Measurements from ENCODE around the gene SLC29A2.

The SLC29A2 gene

GRCh38 chr11:66371627-66372415, at the start of gene SLC29A2:
Gene SLC29A2 (minus strand): TSS chr11:66371760. CDS start chr11:66371591, 169 bp downstream.
- peak; percentile 71 to 76 for DNase-seq (ENCODE audit: extremely low read depth in 1 of 2, low read depth in 1 of 2)

GRCh38 chr11:66420671-66421476, 49.3 kb upstream of the SLC29A2 start, which contains the start of gene NPAS4:
Gene NPAS4 (plus strand): TSS chr11:66421035. CDS start chr11:66421180, 145 bp downstream.
- no peak for DNase-seq (ENCODE audit: extremely low read depth in 1 of 2, low read depth in 1 of 2)

- no peak for DNase-seq (ENCODE audit: extremely low read depth in 1 of 2, low read depth in 1 of 2)
Observed at GRCh38 chr11:66419825-66420224, 48.3 kb upstream of the SLC29A2 start.

- DNase-seq (ENCODE audit: extremely low read depth in 1 of 2, low read depth in 1 of 2) = no peak
Observed at GRCh38 chr11:66418986-66419308, 47.4 kb upstream of the SLC29A2 start.

- DNase-seq (ENCODE audit: extremely low read depth in 1 of 2, low read depth in 1 of 2) = peak; percentile 58 to 79
Observed at GRCh38 chr11:66418168-66418985, 46.8 kb upstream of the SLC29A2 start.

GRCh38 chr11:66417000-66417399, 45.4 kb upstream of the SLC29A2 start:
- peak in 1 of 2 donors; percentile 14 for DNase-seq (ENCODE audit: extremely low read depth in 1 of 2, low read depth in 1 of 2)

GRCh38 chr11:66415423-66415822, 43.9 kb upstream of the SLC29A2 start:
- DNase-seq (ENCODE audit: extremely low read depth in 1 of 2, low read depth in 1 of 2) = no peak

GRCh38 chr11:66414120-66414934, 42.8 kb upstream of the SLC29A2 start:
- no peak for DNase-seq (ENCODE audit: extremely low read depth in 1 of 2, low read depth in 1 of 2)

GRCh38 chr11:66413167-66413566, 41.6 kb upstream of the SLC29A2 start:
- DNase-seq (ENCODE audit: extremely low read depth in 1 of 2, low read depth in 1 of 2) = no peak

GRCh38 chr11:66412110-66412509, 40.5 kb upstream of the SLC29A2 start:
- no peak for DNase-seq (ENCODE audit: extremely low read depth in 1 of 2, low read depth in 1 of 2)

GRCh38 chr11:66411323-66411722, 39.8 kb upstream of the SLC29A2 start:
- DNase-seq (ENCODE audit: extremely low read depth in 1 of 2, low read depth in 1 of 2) = no peak

GRCh38 chr11:66410191-66410590, 38.6 kb upstream of the SLC29A2 start:
- no peak for DNase-seq (ENCODE audit: extremely low read depth in 1 of 2, low read depth in 1 of 2)

- no peak for DNase-seq (ENCODE audit: extremely low read depth in 1 of 2, low read depth in 1 of 2)
Observed at GRCh38 chr11:66409226-66409625, 37.7 kb upstream of the SLC29A2 start.

- peak; percentile 77 to 81 for DNase-seq (ENCODE audit: extremely low read depth in 1 of 2, low read depth in 1 of 2)
Observed at GRCh38 chr11:66408488-66409214, 37.1 kb upstream of the SLC29A2 start.

- DNase-seq (ENCODE audit: extremely low read depth in 1 of 2, low read depth in 1 of 2) = no peak
Observed at GRCh38 chr11:66407651-66408050, 36.1 kb upstream of the SLC29A2 start.

GRCh38 chr11:66393954-66394353, 22.4 kb upstream of the SLC29A2 start:
- DNase-seq (ENCODE audit: extremely low read depth in 1 of 2, low read depth in 1 of 2) = no peak

- DNase-seq (ENCODE audit: extremely low read depth in 1 of 2, low read depth in 1 of 2) = no peak
Observed at GRCh38 chr11:66391322-66391721, 19.8 kb upstream of the SLC29A2 start.

- peak; percentile 25 to 64 for DNase-seq (ENCODE audit: extremely low read depth in 1 of 2, low read depth in 1 of 2)
Observed at GRCh38 chr11:66388780-66389386, 17.3 kb upstream of the SLC29A2 start.

Measured in stimulated activated CD8-positive, alpha-beta memory T cell treated with anti-CD3 and anti-CD28 coated beads, Interleukin-7, amount 100 ng/mL, for 48 hours (primary cell).